PC-9 (cell line): ENCODE results near the gene CCBE1.

Experiments used
- EZH2 ChIP-seq: fragments of 200-600 bp; sonication (generic); IDR thresholded peaks from 2 replicates; pipeline ENCODE4 v1.8.0; 2017; ENCODE audit warnings: antibody characterized with exemption, low read depth
- TF ChIP-seq, protein P1 (sequence below): fragments of 200-600 bp; sonication (generic); conservative IDR thresholded peaks from 2 replicates; pipeline ENCODE4 v1.6.1; 2017; ENCODE audit warnings: mixed run types, antibody characterized with exemption, mild to moderate bottlenecking, moderate library complexity

DNA sequence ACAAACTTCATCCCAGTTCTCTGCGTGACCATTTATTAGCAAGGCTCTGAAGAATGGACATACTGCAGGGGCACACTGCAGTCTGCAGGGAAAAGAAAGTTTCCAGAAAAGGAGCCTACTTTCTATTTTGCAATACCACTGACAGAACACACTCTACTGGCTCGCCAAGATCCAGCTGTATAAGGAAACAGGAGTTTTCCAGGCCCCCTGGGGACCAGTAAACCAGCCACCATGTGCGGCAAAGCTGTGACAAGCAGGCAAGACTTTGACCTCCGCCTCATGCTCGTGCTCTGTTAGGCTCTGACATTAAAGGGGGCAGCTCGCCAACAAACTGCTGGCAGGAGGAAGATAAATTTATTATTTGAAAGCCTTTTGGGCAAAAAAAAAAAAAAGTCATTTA lies 67.3 kb downstream of the CCBE1 start:
- TF ChIP-seq, protein P1, sequence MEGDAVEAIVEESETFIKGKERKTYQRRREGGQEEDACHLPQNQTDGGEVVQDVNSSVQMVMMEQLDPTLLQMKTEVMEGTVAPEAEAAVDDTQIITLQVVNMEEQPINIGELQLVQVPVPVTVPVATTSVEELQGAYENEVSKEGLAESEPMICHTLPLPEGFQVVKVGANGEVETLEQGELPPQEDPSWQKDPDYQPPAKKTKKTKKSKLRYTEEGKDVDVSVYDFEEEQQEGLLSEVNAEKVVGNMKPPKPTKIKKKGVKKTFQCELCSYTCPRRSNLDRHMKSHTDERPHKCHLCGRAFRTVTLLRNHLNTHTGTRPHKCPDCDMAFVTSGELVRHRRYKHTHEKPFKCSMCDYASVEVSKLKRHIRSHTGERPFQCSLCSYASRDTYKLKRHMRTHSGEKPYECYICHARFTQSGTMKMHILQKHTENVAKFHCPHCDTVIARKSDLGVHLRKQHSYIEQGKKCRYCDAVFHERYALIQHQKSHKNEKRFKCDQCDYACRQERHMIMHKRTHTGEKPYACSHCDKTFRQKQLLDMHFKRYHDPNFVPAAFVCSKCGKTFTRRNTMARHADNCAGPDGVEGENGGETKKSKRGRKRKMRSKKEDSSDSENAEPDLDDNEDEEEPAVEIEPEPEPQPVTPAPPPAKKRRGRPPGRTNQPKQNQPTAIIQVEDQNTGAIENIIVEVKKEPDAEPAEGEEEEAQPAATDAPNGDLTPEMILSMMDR, result no peak
- TF ChIP-seq EZH2, result no peak
